ENCODE results near the gene GLS2. TPM values are rescaled to one million over a fixed set of nuclear protein-coding genes. Genes with fewer than 3 reads are reported as not detected.
"Not testable (repeated sequence)": the region's sequence is repeated elsewhere in the genome, so short reads cannot be mapped to it uniquely, and the experiment has no call there.

GLS2 gene
- total RNA-seq, 1 donor from 2014 or later: not detected

- peak overlapping the region in 1 of 3 donors; percentile 76 for H3K4me3 ChIP-seq (ENCODE audit: low read length in 3 of 3)
- H3K27me3 ChIP-seq (ENCODE audit: control insufficient read depth in 3 of 3, insufficient read depth in 3 of 3, low read length in 3 of 3): no peaks in the 10 kb centered on the region
These were observed 32.1 kb upstream of the GLS2 start for GRCh38 chr12:56520048-56520447.

GRCh38 chr12:56518570-56518969, 30.6 kb upstream of the GLS2 start:
- no peak overlapping the region for H3K4me3 ChIP-seq (ENCODE audit: low read length in 3 of 3)
- no peaks in the 10 kb centered on the region for H3K9me3 ChIP-seq (ENCODE audit: control insufficient read depth in 3 of 3, low read length in 3 of 3)
- no peak overlapping the region for H3K27ac ChIP-seq (ENCODE audit: low read depth, low read length)
- H3K4me1 ChIP-seq (ENCODE audit: control insufficient read depth in 3 of 3, insufficient read depth in 3 of 3, low read length in 3 of 3): peaks cover 3 to 10% (median 5%) of the 10 kb centered on the region in 3 donors
- H3K9ac ChIP-seq (ENCODE audit: low read depth in 1 of 3, low read length in 3 of 3): no peak overlapping the region
- no peaks in the 10 kb centered on the region for H3K27me3 ChIP-seq (ENCODE audit: control insufficient read depth in 3 of 3, insufficient read depth in 3 of 3, low read length in 3 of 3)
- H3K36me3 ChIP-seq (ENCODE audit: control insufficient read depth in 3 of 3, insufficient read depth in 3 of 3, low read length in 3 of 3): no peaks in the 10 kb centered on the region

More at GRCh38 chr12:56520048-56520447, 32.1 kb upstream of the GLS2 start:
- H3K9ac ChIP-seq (ENCODE audit: low read depth in 1 of 3, low read length in 3 of 3): peak overlapping the region in 2 of 3 donors; percentile 36 to 68
- H3K36me3 ChIP-seq (ENCODE audit: control insufficient read depth in 3 of 3, insufficient read depth in 3 of 3, low read length in 3 of 3): no peaks in the 10 kb centered on the region
- peak overlapping the region; percentile 72 for H3K27ac ChIP-seq (ENCODE audit: low read depth, low read length)
- no peaks in the 10 kb centered on the region for H3K9me3 ChIP-seq (ENCODE audit: control insufficient read depth in 3 of 3, low read length in 3 of 3)
- H3K4me1 ChIP-seq (ENCODE audit: control insufficient read depth in 3 of 3, insufficient read depth in 3 of 3, low read length in 3 of 3): peaks cover 3 to 14% (median 3%) of the 10 kb centered on the region in 3 donors

GRCh38 chr12:56517854-56518253, 29.9 kb upstream of the GLS2 start:
- Histone ChIP-seq H3K27me3 (ENCODE audit: control insufficient read depth in 3 of 3, insufficient read depth in 3 of 3, low read length in 3 of 3) (no peaks in the 10 kb centered on the region), H3K36me3 (ENCODE audit: control insufficient read depth in 3 of 3, insufficient read depth in 3 of 3, low read length in 3 of 3) (no peaks in the 10 kb centered on the region), H3K4me1 (ENCODE audit: control insufficient read depth in 3 of 3, insufficient read depth in 3 of 3, low read length in 3 of 3) (peaks cover 3 to 7% (median 4%) of the 10 kb centered on the region in 3 donors), H3K9ac (ENCODE audit: low read depth in 1 of 3, low read length in 3 of 3) (no peak overlapping the region), H3K4me3 (ENCODE audit: low read length in 3 of 3) (no peak overlapping the region), H3K27ac (ENCODE audit: low read depth, low read length) (no peak overlapping the region), H3K9me3 (ENCODE audit: control insufficient read depth in 3 of 3, low read length in 3 of 3) (no peaks in the 10 kb centered on the region)

- not testable (repeated sequence) for H3K36me3 ChIP-seq (ENCODE audit: control insufficient read depth in 3 of 3, insufficient read depth in 3 of 3, low read length in 3 of 3); H3K27ac ChIP-seq (ENCODE audit: low read depth, low read length); H3K9me3 ChIP-seq (ENCODE audit: control insufficient read depth in 3 of 3, low read length in 3 of 3); H3K9ac ChIP-seq (ENCODE audit: low read depth in 1 of 3, low read length in 3 of 3); H3K4me1 ChIP-seq (ENCODE audit: control insufficient read depth in 3 of 3, insufficient read depth in 3 of 3, low read length in 3 of 3); H3K27me3 ChIP-seq (ENCODE audit: control insufficient read depth in 3 of 3, insufficient read depth in 3 of 3, low read length in 3 of 3)
- H3K4me3 ChIP-seq (ENCODE audit: low read length in 3 of 3): peak overlapping the region in 1 of 3 donors; percentile 3
These were observed 26.0 kb upstream of the GLS2 start for GRCh38 chr12:56514014-56514318.

GRCh38 chr12:56510786-56511185, 22.8 kb upstream of the GLS2 start:
- Histone ChIP-seq H3K4me3 (ENCODE audit: low read length in 3 of 3) (no peak overlapping the region), H3K27ac (ENCODE audit: low read depth, low read length) (no peak overlapping the region), H3K9ac (ENCODE audit: low read depth in 1 of 3, low read length in 3 of 3) (no peak overlapping the region), H3K9me3 (ENCODE audit: control insufficient read depth in 3 of 3, low read length in 3 of 3) (no peaks in the 10 kb centered on the region), H3K4me1 (ENCODE audit: control insufficient read depth in 3 of 3, insufficient read depth in 3 of 3, low read length in 3 of 3) (peaks cover 0 to 3% (median 0%) of the 10 kb centered on the region in 3 donors), H3K27me3 (ENCODE audit: control insufficient read depth in 3 of 3, insufficient read depth in 3 of 3, low read length in 3 of 3) (no peaks in the 10 kb centered on the region), H3K36me3 (ENCODE audit: control insufficient read depth in 3 of 3, insufficient read depth in 3 of 3, low read length in 3 of 3) (no peaks in the 10 kb centered on the region)

- not testable (repeated sequence) for H3K27me3 ChIP-seq (ENCODE audit: control insufficient read depth in 3 of 3, insufficient read depth in 3 of 3, low read length in 3 of 3); H3K9me3 ChIP-seq (ENCODE audit: control insufficient read depth in 3 of 3, low read length in 3 of 3); H3K9ac ChIP-seq (ENCODE audit: low read depth in 1 of 3, low read length in 3 of 3); H3K4me3 ChIP-seq (ENCODE audit: low read length in 3 of 3); H3K27ac ChIP-seq (ENCODE audit: low read depth, low read length); H3K36me3 ChIP-seq (ENCODE audit: control insufficient read depth in 3 of 3, insufficient read depth in 3 of 3, low read length in 3 of 3); H3K4me1 ChIP-seq (ENCODE audit: control insufficient read depth in 3 of 3, insufficient read depth in 3 of 3, low read length in 3 of 3)
These were observed 11.9 kb upstream of the GLS2 start for GRCh38 chr12:56499879-56500278.

GRCh38 chr12:56499452-56499851, 11.5 kb upstream of the GLS2 start:
- H3K4me1 ChIP-seq (ENCODE audit: control insufficient read depth in 3 of 3, insufficient read depth in 3 of 3, low read length in 3 of 3); H3K27me3 ChIP-seq (ENCODE audit: control insufficient read depth in 3 of 3, insufficient read depth in 3 of 3, low read length in 3 of 3); H3K36me3 ChIP-seq (ENCODE audit: control insufficient read depth in 3 of 3, insufficient read depth in 3 of 3, low read length in 3 of 3); H3K9me3 ChIP-seq (ENCODE audit: control insufficient read depth in 3 of 3, low read length in 3 of 3); H3K9ac ChIP-seq (ENCODE audit: low read depth in 1 of 3, low read length in 3 of 3); H3K27ac ChIP-seq (ENCODE audit: low read depth, low read length); H3K4me3 ChIP-seq (ENCODE audit: low read length in 3 of 3): not testable (repeated sequence)

- not testable (repeated sequence) for H3K27me3 ChIP-seq (ENCODE audit: control insufficient read depth in 3 of 3, insufficient read depth in 3 of 3, low read length in 3 of 3); H3K4me3 ChIP-seq (ENCODE audit: low read length in 3 of 3); H3K9ac ChIP-seq (ENCODE audit: low read depth in 1 of 3, low read length in 3 of 3); H3K36me3 ChIP-seq (ENCODE audit: control insufficient read depth in 3 of 3, insufficient read depth in 3 of 3, low read length in 3 of 3); H3K4me1 ChIP-seq (ENCODE audit: control insufficient read depth in 3 of 3, insufficient read depth in 3 of 3, low read length in 3 of 3); H3K9me3 ChIP-seq (ENCODE audit: control insufficient read depth in 3 of 3, low read length in 3 of 3); H3K27ac ChIP-seq (ENCODE audit: low read depth, low read length)
These were observed 10.4 kb upstream of the GLS2 start for GRCh38 chr12:56498126-56498902.

GRCh38 chr12:56496704-56497103, 8.7 kb upstream of the GLS2 start:
- H3K27ac ChIP-seq (ENCODE audit: low read depth, low read length); H3K9me3 ChIP-seq (ENCODE audit: control insufficient read depth in 3 of 3, low read length in 3 of 3); H3K4me1 ChIP-seq (ENCODE audit: control insufficient read depth in 3 of 3, insufficient read depth in 3 of 3, low read length in 3 of 3); H3K27me3 ChIP-seq (ENCODE audit: control insufficient read depth in 3 of 3, insufficient read depth in 3 of 3, low read length in 3 of 3); H3K9ac ChIP-seq (ENCODE audit: low read depth in 1 of 3, low read length in 3 of 3); H3K36me3 ChIP-seq (ENCODE audit: control insufficient read depth in 3 of 3, insufficient read depth in 3 of 3, low read length in 3 of 3): not testable (repeated sequence)
- peak overlapping the region in 1 of 3 donors; percentile 22 for H3K4me3 ChIP-seq (ENCODE audit: low read length in 3 of 3)

- peaks cover 16 to 19% (median 18%) of the 10 kb centered on the region in 3 donors for H3K27me3 ChIP-seq (ENCODE audit: control insufficient read depth in 3 of 3, insufficient read depth in 3 of 3, low read length in 3 of 3)
- H3K36me3 ChIP-seq (ENCODE audit: control insufficient read depth in 3 of 3, insufficient read depth in 3 of 3, low read length in 3 of 3); H3K9me3 ChIP-seq (ENCODE audit: control insufficient read depth in 3 of 3, low read length in 3 of 3); H3K4me3 ChIP-seq (ENCODE audit: low read length in 3 of 3); H3K27ac ChIP-seq (ENCODE audit: low read depth, low read length); H3K9ac ChIP-seq (ENCODE audit: low read depth in 1 of 3, low read length in 3 of 3); H3K4me1 ChIP-seq (ENCODE audit: control insufficient read depth in 3 of 3, insufficient read depth in 3 of 3, low read length in 3 of 3): not testable (repeated sequence)
These were observed 6.5 kb upstream of the GLS2 start for GRCh38 chr12:56494481-56494880.

All from skeletal muscle tissue (tissue), 4 donors.